ENCODE measurements around the gene DOCK1. TPM values are rescaled to one million over a fixed set of nuclear protein-coding genes. Genes with fewer than 3 reads are reported as not detected.

Gene DOCK1
- total RNA-seq, 1 donor from 2014 or later, result 0.86 TPM

DNA sequence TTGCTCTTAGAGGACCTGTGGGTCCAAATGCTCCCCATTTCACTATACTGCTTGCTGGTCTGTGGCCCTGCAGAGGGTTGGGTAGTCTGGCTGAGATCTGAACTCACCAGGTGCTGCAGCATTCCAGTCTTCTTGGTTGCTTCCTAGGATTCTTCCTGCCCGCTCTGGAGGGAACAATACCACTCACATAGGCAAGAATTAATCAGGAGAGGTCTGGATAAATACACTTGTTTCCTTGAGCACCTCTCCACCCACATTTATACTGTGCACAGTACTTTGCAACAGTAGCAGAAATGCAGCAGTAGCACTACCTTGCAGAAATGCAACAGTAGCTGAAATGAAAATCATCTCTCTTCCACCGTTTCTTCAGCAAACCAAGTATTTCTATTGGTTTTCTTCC, 165.9 kb downstream of the DOCK1 start:
- intact Hi-C loops (cut with micrococcal nuclease), result no loop called here

DNA sequence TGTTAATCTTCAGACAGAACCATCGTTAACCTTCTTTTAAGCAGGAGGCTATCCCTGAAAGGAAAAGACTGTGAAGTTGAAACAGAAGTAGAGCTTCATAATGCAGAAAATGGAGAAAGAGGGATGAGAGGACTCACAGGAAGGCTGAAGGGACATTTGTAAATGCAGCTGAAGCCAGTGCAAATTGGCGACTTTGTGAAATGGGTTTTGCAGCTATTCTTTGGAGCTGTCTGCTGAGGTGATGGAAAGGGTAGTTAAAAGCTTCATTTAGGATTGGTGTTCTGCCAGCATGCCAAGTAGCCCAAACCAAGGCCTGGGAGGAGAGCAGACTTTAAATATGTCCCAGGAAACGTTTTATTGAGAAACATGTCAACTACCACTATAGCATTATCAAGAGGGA, 168.4 kb downstream of the DOCK1 start:
- intact Hi-C loops (cut with micrococcal nuclease), result no loop called here

DNA sequence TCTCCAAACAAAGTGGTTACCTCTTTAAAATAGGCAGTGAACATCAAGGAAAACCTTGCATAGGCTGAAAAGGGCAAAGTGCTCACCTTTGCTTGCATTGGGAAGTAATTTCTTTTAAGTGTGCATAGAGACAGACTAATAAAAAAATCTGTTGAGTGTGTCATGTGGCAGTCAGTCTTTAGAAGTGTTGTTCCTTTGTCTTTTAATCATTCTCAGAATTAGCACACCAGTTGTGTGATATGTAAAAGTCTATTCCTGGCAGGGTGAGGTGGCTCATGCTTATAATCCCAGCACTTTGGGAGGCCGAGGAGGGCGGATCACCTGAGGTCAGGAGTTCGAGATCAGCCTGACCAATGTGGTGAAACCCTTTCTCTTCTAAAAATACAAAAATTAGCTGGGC, 174.2 kb downstream of the DOCK1 start:
- intact Hi-C loops (cut with micrococcal nuclease), result no loop called here

DNA sequence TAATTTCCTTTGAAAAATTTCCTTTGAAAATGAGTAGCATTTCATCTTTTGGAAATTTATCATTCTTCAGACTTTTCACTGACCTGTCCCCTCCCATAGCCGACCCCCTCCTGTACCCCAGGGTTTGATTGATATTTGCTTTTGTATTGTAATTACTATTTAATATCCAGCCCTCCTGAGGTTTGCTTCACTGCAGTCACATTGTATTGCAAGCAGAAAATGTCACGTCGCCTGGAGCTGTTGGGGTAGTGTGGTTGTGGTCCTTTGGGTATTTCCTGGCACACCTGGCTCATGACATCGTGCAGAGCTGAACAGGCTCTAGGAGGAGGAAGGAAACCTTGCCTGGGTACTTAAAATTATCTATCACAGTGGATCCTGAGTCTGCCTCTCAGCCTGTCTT, 175.1 kb downstream of the DOCK1 start:
- intact Hi-C loops (cut with micrococcal nuclease), result no loop called here

DNA sequence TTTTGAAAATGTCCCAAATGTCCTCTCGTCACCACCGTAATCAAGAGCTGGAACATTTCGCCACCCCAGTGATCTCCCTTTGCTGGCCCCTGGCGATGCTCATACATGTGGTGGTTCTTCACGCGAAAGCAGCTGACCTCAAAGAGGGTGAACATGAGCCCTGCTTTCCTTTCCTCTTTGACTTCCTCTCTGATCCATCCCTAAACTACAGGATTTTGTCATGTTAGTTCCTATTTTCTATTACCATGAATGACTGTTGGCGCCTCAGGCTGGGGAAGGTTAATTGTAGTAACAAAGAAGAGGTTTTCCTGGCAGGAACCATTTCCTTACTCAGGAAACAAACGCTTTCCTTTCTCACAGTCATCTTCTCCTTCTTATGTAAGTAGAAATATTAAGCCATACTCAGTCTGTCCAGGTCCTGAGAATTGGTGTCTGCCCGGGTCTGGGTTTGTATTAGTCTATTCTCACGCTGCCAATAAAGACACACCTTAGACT, 176.7 kb downstream of the DOCK1 start:
- intact Hi-C loops (cut with micrococcal nuclease), result no loop called here

DNA sequence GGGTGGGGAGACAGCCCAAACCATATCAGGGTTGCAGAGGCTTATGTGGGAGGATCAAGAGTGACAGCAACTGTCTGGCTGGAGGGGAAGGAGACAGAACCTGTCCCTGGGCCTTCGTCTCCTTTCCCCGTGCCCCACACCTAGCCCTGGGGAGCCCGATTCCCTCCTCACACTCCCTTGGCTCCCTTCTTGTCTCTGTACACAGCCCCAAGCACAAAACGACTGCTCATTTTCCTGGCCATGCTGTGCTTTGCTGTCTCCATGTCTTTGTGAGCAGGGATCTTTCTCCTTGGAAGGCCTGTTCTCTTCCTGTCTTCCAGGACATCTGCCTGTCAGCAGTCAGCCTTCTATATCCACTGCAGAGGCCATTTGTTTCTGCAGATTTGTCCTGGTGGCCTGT, 177.4 kb downstream of the DOCK1 start:
- intact Hi-C loops (cut with micrococcal nuclease), result no loop called here

DNA sequence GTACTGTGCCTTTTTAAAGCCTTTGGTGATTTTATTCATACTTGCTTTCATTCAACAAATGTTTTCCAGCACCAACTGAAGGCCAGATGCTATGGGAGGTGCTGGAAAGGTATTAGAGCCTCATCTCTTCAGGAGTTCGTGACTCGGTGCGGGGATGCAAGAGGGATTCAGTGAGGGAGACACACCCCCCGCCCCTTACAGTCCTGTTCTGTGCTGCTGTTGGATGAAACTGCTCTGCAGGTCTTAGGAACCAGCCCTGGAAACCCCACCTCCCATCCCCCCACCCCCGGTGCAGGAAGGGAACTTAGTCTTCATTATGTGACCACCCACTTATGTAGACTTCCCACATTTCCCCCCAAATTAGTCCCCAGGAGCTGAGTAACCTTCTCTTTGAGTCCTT, 180.7 kb downstream of the DOCK1 start:
- intact Hi-C loops (cut with micrococcal nuclease), result no loop called here

DNA sequence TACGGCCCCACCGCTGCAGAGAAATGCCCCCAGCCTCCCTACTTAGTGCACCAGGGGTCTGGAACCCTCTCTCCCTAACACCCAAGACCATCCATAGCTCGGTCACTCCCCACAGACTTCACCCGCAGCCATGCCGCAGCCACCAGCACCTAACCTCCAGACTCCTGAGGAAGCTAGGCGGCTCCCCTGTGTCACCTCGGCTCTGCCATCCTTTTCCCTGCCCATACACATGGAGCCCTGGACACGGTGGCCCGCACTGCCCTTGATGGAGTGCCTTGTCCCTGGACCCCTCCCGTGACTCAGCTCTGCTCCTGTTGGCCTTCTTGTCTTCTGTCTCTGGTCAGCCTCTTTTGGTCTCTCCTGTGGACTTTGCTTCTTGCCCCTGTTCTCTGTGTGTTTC, 183.7 kb downstream of the DOCK1 start:
- intact Hi-C loops (cut with micrococcal nuclease), result no loop called here

DNA sequence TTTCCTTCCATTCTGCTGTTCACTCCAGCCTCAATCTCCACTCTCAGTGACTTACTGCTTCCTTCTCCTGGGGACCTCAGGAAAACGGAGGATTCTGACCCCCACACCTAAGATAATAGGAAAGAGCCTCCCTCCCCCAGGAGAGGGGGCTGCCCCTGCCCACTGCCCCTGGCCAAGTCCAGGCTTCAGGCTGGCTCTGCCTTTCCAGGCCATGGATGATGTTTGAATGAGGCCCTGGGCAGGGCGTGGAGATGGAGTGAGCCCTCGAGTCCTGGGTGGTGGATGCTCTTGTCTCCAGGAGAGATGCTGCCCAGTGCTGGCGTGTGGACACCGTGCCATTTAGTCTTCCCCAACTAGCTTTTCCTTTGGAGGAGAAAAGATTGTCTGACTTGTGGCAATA, 184.2 kb downstream of the DOCK1 start:
- intact Hi-C loops (cut with micrococcal nuclease), result no loop called here

DNA sequence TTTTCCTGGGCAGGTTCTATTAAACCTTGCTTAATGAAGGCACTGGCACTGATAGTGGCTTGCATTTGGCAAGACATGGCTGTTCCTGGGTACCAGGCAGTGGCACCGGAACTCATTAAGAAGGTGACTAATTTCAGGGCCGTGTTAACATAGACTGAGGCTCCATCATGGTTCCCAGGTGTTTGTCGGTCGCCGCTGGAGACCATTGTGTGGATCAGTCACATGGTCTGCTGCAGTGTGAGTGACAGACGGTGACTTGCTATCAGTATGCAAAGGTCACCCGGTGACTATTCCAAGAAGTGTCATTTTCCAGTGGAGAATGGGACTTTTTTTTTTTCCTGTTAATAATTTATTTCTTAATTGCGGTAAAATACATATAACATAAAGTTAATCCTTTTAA, 184.9 kb downstream of the DOCK1 start:
- intact Hi-C loops (cut with micrococcal nuclease), result no loop called here

DNA sequence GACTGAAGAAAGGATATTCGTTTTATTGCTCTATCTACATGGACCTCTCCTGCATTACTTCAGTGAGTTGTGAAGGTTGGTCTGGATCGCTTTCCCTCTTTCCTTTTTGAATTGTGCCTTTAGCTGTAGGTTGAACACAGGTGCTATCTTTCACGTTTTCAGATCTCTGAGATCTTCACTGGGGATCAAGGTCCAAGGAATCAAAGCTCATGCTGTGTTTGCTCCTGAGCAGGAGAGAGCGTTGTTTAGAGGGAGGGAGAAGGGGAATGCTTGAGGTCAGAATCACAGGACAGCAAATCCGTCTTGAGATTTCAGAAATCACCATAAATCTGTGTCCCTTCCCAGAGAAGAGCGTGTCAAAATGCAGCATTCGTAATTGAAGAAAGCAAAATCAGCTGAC, 186.1 kb downstream of the DOCK1 start:
- intact Hi-C loops (cut with micrococcal nuclease), result no loop called here

DNA sequence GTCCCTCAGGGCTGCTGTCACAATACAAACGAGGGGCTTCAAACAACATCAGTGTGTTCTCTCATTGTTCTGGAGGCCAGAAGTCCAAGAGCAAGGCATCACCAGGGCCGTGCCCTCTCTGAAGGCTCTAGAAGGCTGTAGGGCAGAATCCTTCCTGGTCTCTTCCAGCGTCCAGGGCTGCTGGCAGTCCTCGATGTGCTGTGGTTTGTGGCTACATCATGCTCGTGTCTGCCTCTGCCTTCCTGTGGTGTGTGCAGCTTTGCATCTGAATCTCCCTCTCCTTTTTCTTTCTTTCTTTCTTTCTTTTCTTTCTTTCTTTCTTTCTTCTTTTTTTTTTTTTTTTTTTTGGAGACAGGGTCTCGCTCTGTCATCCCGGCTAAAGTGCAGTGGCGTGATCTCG, 187.7 kb downstream of the DOCK1 start:
- intact Hi-C loops (cut with micrococcal nuclease), result no loop called here

DNA sequence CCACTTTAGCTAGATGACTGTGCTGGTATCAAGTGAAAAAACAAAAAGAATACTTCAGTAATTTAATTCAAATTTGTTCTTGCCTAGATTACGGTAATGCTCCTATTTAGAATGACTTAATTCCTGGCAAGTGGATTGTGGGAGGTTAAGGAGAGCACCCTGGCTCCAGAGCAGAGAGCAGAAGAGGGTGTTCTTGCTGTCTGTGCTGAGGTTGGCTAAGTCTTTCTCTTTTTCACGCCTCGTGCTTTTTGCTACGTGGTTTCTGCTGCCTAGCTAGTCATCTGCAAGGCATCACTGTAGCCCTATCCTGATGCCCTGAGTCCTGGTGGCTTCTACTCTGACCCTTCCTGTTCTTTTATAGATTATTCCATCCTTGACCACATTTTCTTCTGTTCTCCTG, 189.8 kb downstream of the DOCK1 start:
- intact Hi-C loops (cut with micrococcal nuclease), result no loop called here

DNA sequence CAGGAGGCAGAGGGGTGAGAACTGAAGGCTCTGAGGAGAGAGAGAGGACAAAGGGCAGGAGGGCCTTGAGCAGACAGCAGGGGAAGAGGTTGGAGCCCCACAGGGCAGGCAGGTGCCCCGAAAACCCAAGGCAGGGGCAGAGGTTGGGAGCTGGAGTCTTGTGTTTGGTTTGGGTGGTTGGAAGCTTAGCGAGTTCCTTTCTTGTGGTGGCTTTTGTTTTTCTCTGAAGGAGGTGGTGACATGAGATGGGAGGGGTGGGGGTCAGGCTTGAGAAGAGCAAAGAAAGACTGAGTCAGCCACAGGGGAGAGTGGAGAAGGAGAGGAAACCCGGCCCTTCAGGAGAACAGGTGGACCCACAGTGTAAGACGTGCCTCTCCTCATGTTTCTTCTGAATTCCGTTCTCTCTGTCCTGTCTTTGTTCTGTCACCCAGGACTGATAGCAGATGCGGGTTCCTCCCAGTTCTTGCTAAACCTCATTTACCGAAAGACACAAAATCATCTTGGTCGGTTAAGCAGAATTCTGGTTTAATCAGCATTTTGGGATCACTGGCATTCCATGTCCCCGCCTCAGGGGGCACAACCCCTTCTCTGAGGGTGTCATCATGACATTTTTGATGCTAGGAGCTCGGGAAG, 195.9 kb downstream of the DOCK1 start:
- intact Hi-C loops (cut with micrococcal nuclease), result no loop called here

DNA sequence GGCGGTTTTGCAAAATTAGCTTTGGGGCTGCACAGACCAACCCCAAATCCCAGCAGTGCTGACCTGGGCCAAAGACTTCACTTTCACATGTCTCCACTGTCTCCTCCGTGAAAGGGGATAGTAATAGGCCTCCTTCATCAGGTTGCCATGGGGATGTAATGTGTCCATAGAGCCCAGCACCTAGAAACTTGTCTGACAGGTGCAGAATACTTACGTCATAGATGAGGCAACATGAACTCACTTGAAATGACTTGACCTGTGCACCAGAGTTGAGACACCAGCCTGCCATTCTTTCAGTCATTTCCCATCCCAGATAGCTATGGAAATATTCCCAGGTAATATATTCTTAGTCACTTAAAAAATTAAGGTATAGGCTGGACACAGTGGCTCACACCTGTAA, 196.9 kb downstream of the DOCK1 start:
- intact Hi-C loops (cut with micrococcal nuclease), result no loop called here

DNA sequence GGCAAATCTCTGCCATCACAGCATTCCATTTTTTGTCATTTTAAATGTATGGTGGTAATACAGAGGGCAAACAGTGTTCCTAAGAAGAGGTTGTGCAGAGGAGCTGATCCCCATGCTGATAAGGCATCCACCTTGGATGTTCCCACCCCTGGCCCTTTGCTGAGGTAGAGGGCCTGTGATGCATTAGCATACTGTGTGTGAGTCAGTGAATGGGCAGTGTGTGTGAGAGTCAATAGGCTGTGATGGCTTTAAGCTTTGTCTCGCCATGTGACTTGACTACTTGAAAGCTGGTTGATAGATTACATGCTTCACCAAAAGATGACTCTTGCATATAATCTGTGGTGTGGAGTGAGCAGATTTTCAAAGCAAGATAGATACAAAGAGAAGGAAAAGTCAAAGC, 209.9 kb downstream of the DOCK1 start:
- intact Hi-C loops (cut with micrococcal nuclease), result no loop called here

DNA sequence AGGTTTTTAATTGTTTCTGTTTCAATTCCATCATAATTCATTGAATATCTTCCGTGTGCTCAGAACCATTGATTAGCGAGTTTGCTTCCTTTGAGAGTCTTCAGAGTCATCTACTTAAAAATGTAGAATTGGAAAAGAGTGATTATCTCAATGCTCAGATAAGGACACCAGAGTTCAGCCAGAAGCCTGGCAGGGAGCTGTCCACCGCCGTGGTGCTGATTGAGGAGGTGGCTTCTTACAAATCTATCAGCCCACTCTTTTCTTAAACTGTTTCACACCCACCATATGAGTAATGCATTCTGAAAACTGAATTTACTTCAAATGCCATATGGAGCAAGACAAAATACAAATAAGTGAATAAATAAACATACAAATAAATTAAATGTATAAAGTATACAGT, 211.9 kb downstream of the DOCK1 start:
- intact Hi-C loops (cut with micrococcal nuclease), result no loop called here

DNA sequence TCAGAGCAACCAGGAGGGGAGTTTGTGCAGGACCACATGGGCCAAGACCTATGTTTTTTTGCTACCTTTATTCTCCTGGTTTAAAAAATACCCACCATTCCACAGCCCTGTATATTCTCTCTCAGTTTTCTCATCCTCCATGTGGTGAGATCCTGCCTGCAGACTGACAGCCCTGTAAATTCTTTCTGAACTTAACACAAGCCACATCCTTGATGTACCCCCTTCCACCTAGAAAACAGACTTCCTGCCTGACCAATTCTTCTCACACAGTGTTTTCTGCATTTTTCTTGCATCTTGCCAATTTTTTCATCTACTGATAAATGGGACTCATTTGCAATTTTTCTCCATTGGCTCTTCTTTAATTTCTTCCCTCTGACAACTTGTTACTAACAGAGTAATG, 212.8 kb downstream of the DOCK1 start:
- intact Hi-C loops (cut with micrococcal nuclease), result no loop called here

DNA sequence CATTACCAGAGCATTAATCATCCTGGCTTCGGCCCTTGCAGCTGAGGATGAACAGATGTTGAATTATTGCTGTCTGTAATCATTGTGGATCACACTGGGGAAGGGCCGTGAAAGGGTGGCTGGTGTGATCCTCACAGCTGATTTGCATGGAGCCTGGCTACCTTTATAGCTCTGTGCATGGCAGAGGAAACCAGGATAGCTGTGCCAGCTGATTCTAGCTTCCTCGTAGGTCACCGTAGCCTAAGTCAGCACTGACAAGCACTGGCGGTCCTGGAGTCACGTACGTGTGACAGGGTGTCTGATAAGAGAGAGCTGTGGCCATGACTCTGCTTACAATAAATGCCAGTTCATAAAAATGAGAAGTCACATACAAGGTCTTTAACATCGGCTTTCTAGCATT, 214.7 kb downstream of the DOCK1 start:
- intact Hi-C loops (cut with micrococcal nuclease), result no loop called here

DNA sequence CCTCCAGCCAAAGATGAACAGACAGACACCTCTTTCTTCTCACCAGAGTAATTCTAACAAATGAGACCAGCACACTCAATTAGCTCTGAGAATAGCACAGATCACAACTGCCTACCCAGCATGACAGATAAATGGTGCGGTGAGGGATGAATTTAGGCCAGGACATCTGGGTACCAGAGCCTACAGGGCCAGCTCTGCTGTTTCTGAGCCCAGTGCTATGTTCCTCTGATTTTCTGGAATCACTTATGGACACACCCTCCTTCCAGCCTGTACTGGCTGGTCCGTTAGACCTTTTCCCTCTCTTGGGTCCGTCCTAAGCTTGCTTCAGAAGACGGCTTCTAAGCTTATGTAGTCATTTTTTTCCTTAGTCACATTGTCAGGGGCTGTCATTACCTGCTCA, 217.6 kb downstream of the DOCK1 start:
- intact Hi-C loops (cut with micrococcal nuclease), result no loop called here

DNA sequence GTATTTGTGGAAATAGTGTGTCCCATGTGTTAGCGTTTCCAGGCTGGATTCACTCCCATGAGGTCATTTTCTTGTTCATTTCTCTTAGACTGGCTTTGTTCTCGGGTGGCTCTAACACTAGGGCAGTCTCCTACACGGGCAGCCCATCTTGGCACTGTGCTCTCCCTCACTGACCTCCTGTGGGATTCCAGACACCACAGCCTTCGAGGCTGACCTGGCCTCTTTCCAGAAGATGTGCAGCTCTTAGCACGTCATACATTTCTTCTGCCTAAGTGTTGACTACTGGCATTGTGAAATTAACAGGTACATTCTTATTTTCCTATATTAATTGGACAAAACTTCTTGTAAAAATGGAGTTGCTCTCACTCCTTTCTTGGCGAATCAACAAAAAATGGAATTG, 218.4 kb downstream of the DOCK1 start:
- intact Hi-C loops (cut with micrococcal nuclease), result no loop called here

DNA sequence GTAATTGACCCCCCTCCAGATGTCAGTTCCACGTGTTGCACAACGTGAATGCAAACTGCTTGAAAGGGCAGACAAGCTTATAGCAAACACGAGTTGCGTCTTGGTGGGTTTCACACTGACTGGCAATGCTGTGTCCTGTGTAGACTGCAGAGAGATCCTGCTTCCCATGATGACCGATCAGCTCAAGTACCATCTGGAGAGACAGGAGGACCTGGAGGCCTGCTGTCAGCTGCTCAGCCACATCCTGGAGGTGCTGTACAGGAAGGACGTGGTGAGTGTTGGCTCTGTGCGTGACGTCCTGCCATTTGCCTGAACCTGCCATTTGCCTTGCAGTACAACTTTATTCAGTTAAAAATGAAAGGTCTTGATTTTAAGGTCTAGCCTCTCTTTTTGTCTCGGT, 220.1 kb downstream of the DOCK1 start:
- intact Hi-C loops (cut with micrococcal nuclease), result no loop called here

DNA sequence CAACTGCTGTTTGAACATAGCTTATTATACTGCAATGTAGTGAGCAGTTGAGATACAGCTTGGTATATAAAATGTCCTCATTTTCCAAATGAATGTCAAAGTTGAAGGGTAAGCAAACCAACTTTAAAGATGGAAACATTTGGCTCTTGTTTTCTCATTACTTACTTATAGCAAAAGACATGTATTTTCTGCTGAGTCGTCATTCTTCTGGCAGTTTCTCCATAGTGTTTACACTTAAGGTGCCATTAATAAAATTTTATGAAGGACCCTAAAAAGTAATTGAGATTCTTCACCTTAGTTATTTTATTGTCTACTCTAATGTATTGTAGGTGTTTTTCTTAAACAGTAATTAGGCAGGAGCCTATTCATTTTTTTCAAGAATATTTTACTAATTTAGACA, 222.6 kb downstream of the DOCK1 start:
- intact Hi-C loops (cut with micrococcal nuclease), result no loop called here

DNA sequence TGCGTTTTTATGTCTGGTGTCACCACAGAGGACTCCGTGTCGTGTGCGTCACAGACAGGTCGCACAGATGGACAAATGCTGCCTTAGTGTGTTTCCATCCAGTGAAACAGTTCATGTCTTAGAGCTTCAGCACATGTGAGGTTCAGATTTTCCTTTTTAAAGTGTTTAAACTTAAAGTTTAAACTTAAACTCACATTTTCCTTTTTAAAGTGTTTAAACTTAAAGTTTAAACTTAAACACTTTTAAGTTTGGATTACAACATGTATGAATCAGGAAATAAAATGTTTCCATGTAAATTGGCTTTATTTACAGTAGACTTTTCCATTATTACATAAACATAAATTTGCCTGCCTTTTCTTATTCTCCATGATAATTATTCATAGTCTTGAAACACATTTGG, 223.9 kb downstream of the DOCK1 start:
- intact Hi-C loops (cut with micrococcal nuclease), result no loop called here

Data from T-helper 1 cell treated with Interleukin-12 subunit alpha and Interleukin-12 subunit beta and Interleukin-4 antibody, amounts not matched to agents 30 ng/mL and 1 ng/mL, for 36 hours (primary cell).